ENCODE measurements around the gene MSI2. TPM values are rescaled to one million over a fixed set of nuclear protein-coding genes. Genes with fewer than 3 reads are reported as not detected.

Gene MSI2
- total RNA-seq, 1 donor, result 23.2 TPM

DNA sequence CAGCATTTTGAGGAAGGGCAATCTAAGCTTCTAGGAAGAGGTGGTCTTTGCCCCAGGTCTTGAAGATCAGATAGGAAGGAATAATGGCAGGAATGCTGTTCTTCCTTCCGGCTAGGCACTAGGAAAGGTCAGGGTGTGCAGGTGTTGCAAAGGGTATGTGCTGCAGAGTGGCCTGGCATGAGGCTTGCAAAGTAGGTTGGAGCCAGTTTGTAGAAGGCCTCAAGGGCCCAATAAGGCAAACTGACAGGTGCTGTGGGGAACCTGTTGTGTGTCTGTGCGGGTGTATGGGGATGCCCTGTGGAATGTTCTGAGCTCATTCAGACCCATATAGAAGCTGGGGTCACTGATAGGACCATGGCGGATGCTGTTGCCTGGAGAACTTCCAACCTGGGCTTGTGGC is 12.7 kb downstream of the MSI2 start:
- Histone ChIP-seq H3K27ac (ENCODE audit: low read depth, low read length) (no peak overlapping the region), H3K4me1 (ENCODE audit: insufficient read depth, low read length) (no peaks in the 10 kb centered on the region), H3K9me3 (ENCODE audit: low read depth, low read length) (no peaks in the 10 kb centered on the region), H4K20me1 (ENCODE audit: insufficient read depth, low read length) (no peaks in the 10 kb centered on the region), H3K36me3 (ENCODE audit: insufficient read depth, low read length) (no peaks in the 10 kb centered on the region), H3K79me2 (ENCODE audit: insufficient read depth, low read length) (no peaks in the 10 kb centered on the region), H3K4me2 (ENCODE audit: insufficient read depth, low read length) (no peak overlapping the region), H2AFZ (ENCODE audit: low read length) (no peak overlapping the region), H3K4me3 (ENCODE audit: insufficient read depth, low read length) (no peak overlapping the region), H3K27me3 (ENCODE audit: insufficient read depth, low read length) (no peaks in the 10 kb centered on the region)
- TF ChIP-seq, protein P1, sequence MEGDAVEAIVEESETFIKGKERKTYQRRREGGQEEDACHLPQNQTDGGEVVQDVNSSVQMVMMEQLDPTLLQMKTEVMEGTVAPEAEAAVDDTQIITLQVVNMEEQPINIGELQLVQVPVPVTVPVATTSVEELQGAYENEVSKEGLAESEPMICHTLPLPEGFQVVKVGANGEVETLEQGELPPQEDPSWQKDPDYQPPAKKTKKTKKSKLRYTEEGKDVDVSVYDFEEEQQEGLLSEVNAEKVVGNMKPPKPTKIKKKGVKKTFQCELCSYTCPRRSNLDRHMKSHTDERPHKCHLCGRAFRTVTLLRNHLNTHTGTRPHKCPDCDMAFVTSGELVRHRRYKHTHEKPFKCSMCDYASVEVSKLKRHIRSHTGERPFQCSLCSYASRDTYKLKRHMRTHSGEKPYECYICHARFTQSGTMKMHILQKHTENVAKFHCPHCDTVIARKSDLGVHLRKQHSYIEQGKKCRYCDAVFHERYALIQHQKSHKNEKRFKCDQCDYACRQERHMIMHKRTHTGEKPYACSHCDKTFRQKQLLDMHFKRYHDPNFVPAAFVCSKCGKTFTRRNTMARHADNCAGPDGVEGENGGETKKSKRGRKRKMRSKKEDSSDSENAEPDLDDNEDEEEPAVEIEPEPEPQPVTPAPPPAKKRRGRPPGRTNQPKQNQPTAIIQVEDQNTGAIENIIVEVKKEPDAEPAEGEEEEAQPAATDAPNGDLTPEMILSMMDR (IDR thresholded peaks at IDR 0.05; ENCODE audit: extremely low read depth, low read depth, low read length), result no peak
- DNase-seq (ENCODE audit: insufficient read length, low spot score, missing footprints), result no peak

DNA sequence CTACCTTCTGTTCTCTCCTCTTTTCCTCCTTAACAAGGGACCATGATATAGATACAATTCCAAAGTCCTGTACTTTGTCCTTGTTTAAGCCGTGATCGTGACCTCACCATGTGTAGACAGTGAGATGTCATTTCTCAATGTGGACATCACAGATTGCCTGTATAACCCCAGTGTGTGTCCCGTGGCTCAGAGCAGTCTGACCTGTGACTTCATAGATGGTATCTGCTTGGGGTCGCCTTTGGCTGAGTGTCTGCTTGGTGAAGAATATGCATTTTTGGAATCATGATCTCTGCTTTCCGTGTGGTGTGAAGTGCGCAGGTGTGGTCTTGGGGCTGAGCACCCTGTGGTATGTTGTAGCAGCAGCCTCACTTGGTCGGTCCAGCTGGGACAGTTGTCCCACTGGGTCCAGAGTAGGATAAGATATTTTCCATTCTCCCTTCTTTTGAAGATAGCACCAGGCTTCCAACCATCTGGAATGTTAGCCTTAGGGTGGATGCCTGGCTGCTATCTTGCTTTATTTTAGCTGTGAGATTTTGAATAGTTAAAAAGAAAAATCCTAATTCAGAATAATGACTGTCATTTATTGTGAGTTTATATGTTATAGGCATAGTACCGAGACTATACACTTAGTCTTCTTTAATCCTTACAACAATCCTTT is 13.4 kb downstream of the MSI2 start:
- Histone ChIP-seq H3K36me3 (ENCODE audit: insufficient read depth, low read length) (no peaks in the 10 kb centered on the region), H3K4me2 (ENCODE audit: insufficient read depth, low read length) (no peak overlapping the region), H2AFZ (ENCODE audit: low read length) (no peak overlapping the region), H3K79me2 (ENCODE audit: insufficient read depth, low read length) (no peaks in the 10 kb centered on the region), H4K20me1 (ENCODE audit: insufficient read depth, low read length) (no peaks in the 10 kb centered on the region), H3K4me1 (ENCODE audit: insufficient read depth, low read length) (no peaks in the 10 kb centered on the region), H3K9me3 (ENCODE audit: low read depth, low read length) (no peaks in the 10 kb centered on the region), H3K27me3 (ENCODE audit: insufficient read depth, low read length) (no peaks in the 10 kb centered on the region), H3K27ac (ENCODE audit: low read depth, low read length) (no peak overlapping the region), H3K4me3 (ENCODE audit: insufficient read depth, low read length) (no peak overlapping the region)
- no peak for DNase-seq (ENCODE audit: insufficient read length, low spot score, missing footprints)
- TF ChIP-seq, protein P1 (IDR thresholded peaks at IDR 0.05; ENCODE audit: extremely low read depth, low read depth, low read length), result no peak

- Histone ChIP-seq H3K79me2 (ENCODE audit: insufficient read depth, low read length) (no peaks in the 10 kb centered on the region), H3K27ac (ENCODE audit: low read depth, low read length) (no peak overlapping the region), H3K27me3 (ENCODE audit: insufficient read depth, low read length) (no peaks in the 10 kb centered on the region), H3K36me3 (ENCODE audit: insufficient read depth, low read length) (no peaks in the 10 kb centered on the region), H3K4me2 (ENCODE audit: insufficient read depth, low read length) (no peak overlapping the region), H3K9me3 (ENCODE audit: low read depth, low read length) (no peaks in the 10 kb centered on the region), H4K20me1 (ENCODE audit: insufficient read depth, low read length) (no peaks in the 10 kb centered on the region), H3K4me1 (ENCODE audit: insufficient read depth, low read length) (no peaks in the 10 kb centered on the region), H2AFZ (ENCODE audit: low read length) (no peak overlapping the region), H3K4me3 (ENCODE audit: insufficient read depth, low read length) (no peak overlapping the region)
- TF ChIP-seq, protein P1 (IDR thresholded peaks at IDR 0.05; ENCODE audit: extremely low read depth, low read depth, low read length), result no peak
- DNase-seq (ENCODE audit: insufficient read length, low spot score, missing footprints), result no peak
Measured at GRCh38 chr17:57270801-57271245, 14.5 kb downstream of the MSI2 start.

GRCh38 chr17:57271821-57272220 is 15.5 kb downstream of the MSI2 start:
- Histone ChIP-seq H3K4me2 (ENCODE audit: insufficient read depth, low read length) (no peak overlapping the region), H3K36me3 (ENCODE audit: insufficient read depth, low read length) (no peaks in the 10 kb centered on the region), H3K9me3 (ENCODE audit: low read depth, low read length) (no peaks in the 10 kb centered on the region), H2AFZ (ENCODE audit: low read length) (no peak overlapping the region), H4K20me1 (ENCODE audit: insufficient read depth, low read length) (no peaks in the 10 kb centered on the region), H3K4me3 (ENCODE audit: insufficient read depth, low read length) (no peak overlapping the region), H3K4me1 (ENCODE audit: insufficient read depth, low read length) (no peaks in the 10 kb centered on the region), H3K79me2 (ENCODE audit: insufficient read depth, low read length) (no peaks in the 10 kb centered on the region), H3K27ac (ENCODE audit: low read depth, low read length) (no peak overlapping the region), H3K27me3 (ENCODE audit: insufficient read depth, low read length) (no peaks in the 10 kb centered on the region)
- TF ChIP-seq, protein P1 (IDR thresholded peaks at IDR 0.05; ENCODE audit: extremely low read depth, low read depth, low read length), result no peak
- DNase-seq (ENCODE audit: insufficient read length, low spot score, missing footprints), result no peak
